Hematopoietic multipotent progenitor cell treated with erythropoietin and hydrocortisone succinate and interleukin-3 and kit ligand, for 15 days (in vitro differentiated cells): ENCODE measurements around the gene DNAH14.
"Not testable (repeated sequence)": the region's sequence is repeated elsewhere in the genome, so short reads cannot be mapped to it uniquely, and the experiment has no call there.

Experiments used
- DNase-seq: peaks from one replicate; pipeline ENCODE4 v3.0.0-alpha.2; 2015; ENCODE audit warnings: low spot score

The DNAH14 gene

GRCh38 chr1:224998185-224998584 is 68.7 kb downstream of the DNAH14 start:
- DNase-seq = no peak

GRCh38 chr1:225004396-225004795 is 74.9 kb downstream of the DNAH14 start:
- no peak for DNase-seq

- not testable (repeated sequence) for DNase-seq
These were observed 76.9 kb downstream of the DNAH14 start for GRCh38 chr1:225006352-225006751.

GRCh38 chr1:225008050-225008449 is 78.6 kb downstream of the DNAH14 start:
- not testable (repeated sequence) for DNase-seq

GRCh38 chr1:225021037-225021436 is 91.6 kb downstream of the DNAH14 start:
- no peak for DNase-seq

GRCh38 chr1:225026701-225027100 is 97.2 kb downstream of the DNAH14 start:
- no peak for DNase-seq

GRCh38 chr1:225036441-225036840 is 107.0 kb downstream of the DNAH14 start:
- not testable (repeated sequence) for DNase-seq

GRCh38 chr1:225042263-225042662 is 112.8 kb downstream of the DNAH14 start:
- no peak for DNase-seq

- DNase-seq = no peak
These were observed 114.8 kb downstream of the DNAH14 start for GRCh38 chr1:225044258-225044657.

- no peak for DNase-seq
These were observed 120.1 kb downstream of the DNAH14 start for GRCh38 chr1:225049594-225049993.

GRCh38 chr1:225063722-225064121 is 134.2 kb downstream of the DNAH14 start:
- no peak for DNase-seq

- no peak for DNase-seq
These were observed 141.5 kb downstream of the DNAH14 start for GRCh38 chr1:225070972-225071371.

GRCh38 chr1:225097175-225097574 is 167.7 kb downstream of the DNAH14 start:
- no peak for DNase-seq

- no peak for DNase-seq
These were observed 181.5 kb downstream of the DNAH14 start for GRCh38 chr1:225111000-225111399.

GRCh38 chr1:225113265-225113664 is 183.8 kb downstream of the DNAH14 start:
- DNase-seq = no peak

- no peak for DNase-seq
These were observed 185.0 kb downstream of the DNAH14 start for GRCh38 chr1:225114354-225114990.

GRCh38 chr1:225119307-225119706 is 189.8 kb downstream of the DNAH14 start:
- DNase-seq = no peak

- DNase-seq = no peak
These were observed 191.6 kb downstream of the DNAH14 start for GRCh38 chr1:225121095-225121494.

- DNase-seq = no peak
These were observed 202.4 kb downstream of the DNAH14 start for GRCh38 chr1:225131869-225132268.

- no peak for DNase-seq
These were observed 208.5 kb downstream of the DNAH14 start for GRCh38 chr1:225137976-225138375.

GRCh38 chr1:225143001-225143400 is 213.5 kb downstream of the DNAH14 start:
- DNase-seq = no peak

- no peak for DNase-seq
These were observed 217.0 kb downstream of the DNAH14 start for GRCh38 chr1:225146478-225146877.

GRCh38 chr1:225147791-225148190 is 218.3 kb downstream of the DNAH14 start:
- DNase-seq = not testable (repeated sequence)

- DNase-seq = no peak
These were observed 222.6 kb downstream of the DNAH14 start for GRCh38 chr1:225152061-225152460.
